GM23248 (cell line): Measurements from ENCODE around the gene CDH4. TPM values are rescaled to one million over a fixed set of nuclear protein-coding genes. Genes with fewer than 3 reads are reported as not detected.

ENCODE experiments used
- DNase-seq: peaks from one replicate; pipeline ENCODE4 v3.0.0-alpha.2; 2015
- H2AFZ ChIP-seq: fragments of 200-600 bp; sonication (generic); 2 replicates; pipeline ENCODE4 v1.6.1; 2016; ENCODE audit warnings: antibody characterized with exemption
- H3F3A ChIP-seq: fragments of 200-600 bp; sonication (generic); 2 replicates; pipeline ENCODE4 v1.6.1; 2016; ENCODE audit warnings: mild to moderate bottlenecking, antibody characterized with exemption, mixed run types; ENCODE audit not compliant: insufficient read depth
- H3K27ac ChIP-seq: fragments of 200-600 bp; sonication (generic); 2 replicates; pipeline ENCODE4 v1.5.1; 2016; ENCODE audit warnings: mild to moderate bottlenecking
- H3K27me3 ChIP-seq: fragments of 200-600 bp; sonication (generic); replicated peaks from 2 replicates; pipeline ENCODE4 v1.6.1; 2016; ENCODE audit warnings: mild to moderate bottlenecking; ENCODE audit not compliant: insufficient read depth
- H3K36me3 ChIP-seq: fragments of 200-600 bp; sonication (generic); 2 replicates; pipeline ENCODE4 v1.6.1; 2016; ENCODE audit warnings: low read depth, mild to moderate bottlenecking
- H3K4me1 ChIP-seq: fragments of 200-600 bp; sonication (generic); 2 replicates; pipeline ENCODE4 v1.6.1; 2016; ENCODE audit warnings: mild to moderate bottlenecking; ENCODE audit not compliant: insufficient read depth
- H3K4me2 ChIP-seq: fragments of 200-600 bp; sonication (generic); one replicate; pipeline ENCODE4 v1.6.1; 2016; ENCODE audit warnings: mild to moderate bottlenecking; ENCODE audit not compliant: unreplicated experiment
- H3K4me3 ChIP-seq: fragments of 200-600 bp; sonication (generic); 2 replicates; pipeline ENCODE4 v1.5.1; 2016; ENCODE audit warnings: mild to moderate bottlenecking
- H3K79me2 ChIP-seq: fragments of 200-600 bp; sonication (generic); 2 replicates; pipeline ENCODE4 v1.6.1; 2016; ENCODE audit warnings: mild to moderate bottlenecking; ENCODE audit not compliant: insufficient read depth
- H3K9ac ChIP-seq: fragments of 200-600 bp; sonication (generic); 2 replicates; pipeline ENCODE4 v1.6.1; 2016; ENCODE audit warnings: mild to moderate bottlenecking
- H3K9me2 ChIP-seq: fragments of 200-600 bp; sonication (generic); 2 replicates; pipeline ENCODE4 v1.6.1; 2016; ENCODE audit warnings: mixed run types, mild to moderate bottlenecking, moderate library complexity; ENCODE audit not compliant: insufficient read depth
- H3K9me3 ChIP-seq: fragments of 200-600 bp; sonication (generic); one replicate; pipeline ENCODE4 v1.6.1; 2017; ENCODE audit warnings: low read depth
- H4K20me1 ChIP-seq: fragments of 200-600 bp; sonication (generic); 2 replicates; pipeline ENCODE4 v1.6.0; 2016; ENCODE audit not compliant: insufficient read depth
- EZH2 ChIP-seq: fragments of 200-600 bp; sonication (generic); IDR thresholded peaks from 2 replicates; pipeline ENCODE4 v1.6.1; 2018; ENCODE audit warnings: antibody characterized with exemption, mild to moderate bottlenecking; ENCODE audit not compliant: insufficient read depth, poor library complexity, severe bottlenecking
- EZH2phosphoT487 ChIP-seq: fragments of 200-600 bp; sonication (generic); IDR thresholded peaks from 2 replicates; pipeline ENCODE4 v1.6.1; 2018; ENCODE audit warnings: antibody characterized with exemption, moderate library complexity, mild to moderate bottlenecking, low read depth; ENCODE audit not compliant: insufficient read depth
- WGBS, 2 experiments: methylation state at CpG; one replicate each; pipeline ENCODE4 v1.1.6; 2015 to 2017; ENCODE audit warnings: low lambda C conversion rate in 2 of 2, low coverage in 1 of 2; ENCODE audit errors: missing lambda C conversion rate in 2 of 2; 5-methylcytosine and 5-hydroxymethylcytosine counted together
- in situ Hi-C: fragments of 300-500 bp; cut with MboI; formaldehyde crosslinking; loops from 2 replicates; pipeline ENCODE4 v1.15.0; 2020
- polyA plus RNA-seq: library from polyadenylated mRNA; unstranded; fragments of >200 nt; fragmentation: Nextera tagmentation; extraction: Ambion mirVana; gene quantifications from 2 replicates; pipeline ENCODE4 v1.2.1, GENCODE V29; 2016
- total RNA-seq: library from RNA; depleted of rRNA; stranded (reverse); fragments of >200 nt; shearing (Covaris generic); gene quantifications from 2 replicates; pipeline ENCODE4 v1.2.3, GENCODE V29; 2014

The CDH4 gene
- total and polyA plus RNA-seq, 2 experiments from 2014 or later, result 1.1 to 3.9 TPM

DNA sequence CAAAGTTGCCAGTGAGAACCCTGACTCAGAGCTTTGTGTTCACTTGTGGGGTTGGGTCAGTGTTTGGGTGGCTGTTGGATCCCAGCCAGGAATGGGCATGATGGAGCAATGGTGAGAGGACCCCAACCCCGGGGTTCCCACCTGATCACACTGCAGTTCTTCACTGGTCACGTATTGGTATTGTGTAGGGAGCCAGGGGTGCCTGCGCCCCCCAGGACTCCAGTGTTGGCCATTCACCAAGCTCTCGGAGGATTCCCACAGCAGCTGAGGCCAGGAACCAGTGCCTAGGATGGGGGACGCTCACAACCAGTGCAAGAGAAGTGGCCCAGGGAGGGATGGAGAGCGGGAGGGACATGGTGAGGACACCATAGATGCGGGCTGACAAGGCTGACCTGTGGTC, 207.2 kb downstream of the CDH4 start:
- no peaks in the 10 kb centered on the region for H3K79me2 ChIP-seq

DNA sequence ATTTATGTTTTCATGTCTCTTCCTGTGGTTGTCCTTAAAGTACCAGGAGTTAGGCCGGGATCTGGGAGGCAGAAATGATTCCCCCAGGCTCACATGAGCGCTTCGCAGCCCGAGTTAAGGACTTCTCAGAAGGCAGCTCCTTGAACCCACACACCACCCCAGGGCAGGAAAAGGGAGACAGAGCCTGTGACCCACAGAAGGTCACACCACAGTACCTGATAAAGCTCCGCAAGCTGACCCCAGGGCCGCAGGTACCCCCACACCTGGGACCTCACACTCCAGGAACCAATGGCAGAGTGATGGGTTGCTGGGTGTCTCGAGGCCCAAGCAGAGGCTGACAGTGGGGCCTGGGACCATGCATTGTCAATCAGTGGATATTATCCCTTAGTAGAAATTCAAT, 207.6 kb downstream of the CDH4 start:
- no peak overlapping the region for H3K4me3 ChIP-seq
- H3K9me2 ChIP-seq, result no peaks in the 10 kb centered on the region
- no peak overlapping the region for H3K4me2 ChIP-seq
- TF ChIP-seq EZH2 (no peak), EZH2phosphoT487 (no peak)
- H3F3A ChIP-seq, result no peaks in the 10 kb centered on the region
- no peak overlapping the region for H2AFZ ChIP-seq
- DNase-seq, result no peak
- H3K27me3 ChIP-seq, result no peaks in the 10 kb centered on the region; the same call in 1 of the 2 replicates
- H3K9ac ChIP-seq, result no peak overlapping the region
- H3K4me1 ChIP-seq, result no peaks in the 10 kb centered on the region
- no peaks in the 10 kb centered on the region for H3K9me3 ChIP-seq
- in situ Hi-C loops, result no loop called here
- no peak overlapping the region for H3K27ac ChIP-seq
- no peaks in the 10 kb centered on the region for H3K79me2 ChIP-seq
- 46 to 60% methylated on average over 7 of the region's 7 CpGs for WGBS, 2 experiments
- H3K36me3 ChIP-seq, result no peaks in the 10 kb centered on the region
- no peaks in the 10 kb centered on the region for H4K20me1 ChIP-seq

More for the DNA sequence above, 207.2 kb downstream of the CDH4 start:
- no peak overlapping the region for H3K4me3 ChIP-seq
- no peaks in the 10 kb centered on the region for H4K20me1 ChIP-seq
- no peak for TF ChIP-seq EZH2phosphoT487
- no peak for TF ChIP-seq EZH2
- H3K4me1 ChIP-seq, result no peaks in the 10 kb centered on the region
- H3F3A ChIP-seq, result no peaks in the 10 kb centered on the region
- DNase-seq, result no peak
- no peaks in the 10 kb centered on the region; the same call in 1 of the 2 replicates for H3K27me3 ChIP-seq
- H3K4me2 ChIP-seq, result no peak overlapping the region
- H2AFZ ChIP-seq, result no peak overlapping the region
- no peaks in the 10 kb centered on the region for H3K9me2 ChIP-seq
- in situ Hi-C loops, result no loop called here
- H3K36me3 ChIP-seq, result no peaks in the 10 kb centered on the region
- WGBS, 2 experiments, result 58 to 67% methylated on average over 7 of the region's 7 CpGs
- H3K9me3 ChIP-seq, result no peaks in the 10 kb centered on the region
- no peak overlapping the region for H3K9ac ChIP-seq
- H3K27ac ChIP-seq, result no peak overlapping the region

DNA sequence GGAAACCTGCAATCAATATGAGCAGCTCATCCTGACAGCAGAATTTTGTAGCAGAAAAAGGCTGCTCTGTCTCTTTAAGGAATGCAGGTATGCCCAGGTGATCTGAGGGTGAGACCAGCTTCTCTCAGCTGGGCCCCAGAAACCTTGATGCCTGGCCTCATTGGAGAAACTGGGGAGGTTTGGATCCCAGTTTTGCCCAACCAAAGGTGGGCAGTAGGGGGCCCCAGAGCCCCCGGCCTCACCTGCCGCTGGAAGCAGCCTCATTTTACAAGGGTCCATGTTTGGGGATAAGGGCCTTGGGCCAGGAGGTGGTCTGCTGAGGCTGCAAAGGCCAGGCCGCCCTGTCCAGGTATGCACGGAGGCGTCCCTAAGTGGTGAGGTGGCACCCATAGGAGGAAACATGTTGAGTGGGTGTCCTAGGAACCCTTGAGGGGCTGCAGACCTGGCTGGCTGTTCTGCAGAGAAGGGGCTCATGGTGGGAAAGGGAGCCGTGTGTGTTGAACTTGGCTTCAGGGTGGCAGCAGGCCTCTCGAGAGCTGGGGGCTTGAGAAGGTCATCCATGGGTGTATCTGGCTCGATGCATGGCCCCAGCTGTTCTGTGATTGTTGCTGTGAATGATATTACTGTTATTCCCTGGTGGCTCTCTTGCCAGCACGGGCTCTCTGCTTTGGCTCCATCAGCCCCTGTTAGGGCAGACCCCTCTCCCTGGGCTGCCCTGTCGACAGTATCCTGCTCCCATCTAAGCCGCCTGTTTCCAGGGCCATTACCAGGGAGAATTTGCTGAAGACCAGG, 208.4 kb downstream of the CDH4 start:
- DNase-seq, result no peak
- H3K9me3 ChIP-seq, result no peaks in the 10 kb centered on the region
- H3K9ac ChIP-seq, result no peak overlapping the region
- H2AFZ ChIP-seq, result no peak overlapping the region
- no peak overlapping the region for H3K27ac ChIP-seq
- H3K4me2 ChIP-seq, result no peak overlapping the region
- no peak overlapping the region for H3K4me3 ChIP-seq
- H3K79me2 ChIP-seq, result no peaks in the 10 kb centered on the region
- no peak for TF ChIP-seq EZH2
- TF ChIP-seq EZH2phosphoT487, result no peak
- H3K27me3 ChIP-seq, result no peaks in the 10 kb centered on the region; the same call in 1 of the 2 replicates
- in situ Hi-C loops, result no loop called here
- 39 to 52% methylated on average over 9 to 11 of the region's 11 CpGs for WGBS, 2 experiments
- H3K4me1 ChIP-seq, result no peaks in the 10 kb centered on the region
- no peaks in the 10 kb centered on the region for H3F3A ChIP-seq
- no peaks in the 10 kb centered on the region for H4K20me1 ChIP-seq
- H3K9me2 ChIP-seq, result no peaks in the 10 kb centered on the region
- H3K36me3 ChIP-seq, result no peaks in the 10 kb centered on the region

DNA sequence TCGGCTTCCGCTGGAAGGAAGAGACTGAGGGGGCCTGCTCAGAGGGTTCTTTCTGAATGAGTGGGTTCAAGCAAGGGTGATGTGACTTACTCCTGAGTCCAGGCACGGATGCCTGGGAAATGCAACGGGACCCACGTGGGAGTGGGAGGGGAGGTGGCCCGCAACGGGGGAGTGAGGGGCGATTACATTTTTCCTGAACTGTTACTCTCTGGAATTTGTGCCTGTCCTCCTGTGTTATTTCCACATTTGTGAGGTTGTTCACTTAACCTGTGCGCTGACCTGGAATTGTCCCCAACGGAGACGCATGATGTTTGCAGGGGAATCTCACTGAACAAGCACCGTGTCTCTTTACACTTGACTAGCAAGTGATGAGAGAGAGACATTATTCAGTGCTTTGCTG, 209.4 kb downstream of the CDH4 start:
- H3K4me3 ChIP-seq, result no peak overlapping the region
- H3K4me2 ChIP-seq, result no peak overlapping the region
- no peaks in the 10 kb centered on the region for H3F3A ChIP-seq
- no peak overlapping the region for H3K27ac ChIP-seq
- no peaks in the 10 kb centered on the region for H4K20me1 ChIP-seq
- WGBS, 2 experiments, result 46 to 72% methylated on average over 10 to 11 of the region's 12 CpGs
- TF ChIP-seq EZH2phosphoT487, result no peak
- no peak for TF ChIP-seq EZH2
- no peaks in the 10 kb centered on the region for H3K79me2 ChIP-seq
- no peaks in the 10 kb centered on the region for H3K9me2 ChIP-seq
- no peak overlapping the region for H2AFZ ChIP-seq
- H3K36me3 ChIP-seq, result no peaks in the 10 kb centered on the region
- H3K9ac ChIP-seq, result no peak overlapping the region
- no peaks in the 10 kb centered on the region; the same call in 1 of the 2 replicates for H3K27me3 ChIP-seq
- no peak for DNase-seq
- H3K4me1 ChIP-seq, result no peaks in the 10 kb centered on the region
- in situ Hi-C loops, result no loop called here
- no peaks in the 10 kb centered on the region for H3K9me3 ChIP-seq
